GM21515 (cell line): ENCODE measurements around the gene LMAN1L.

Source experiments
- ATAC-seq: cut with Tn5 transposase; IDR thresholded peaks from one replicate; pipeline ENCODE4 v1.9.1; 2021; ENCODE audit not compliant: unreplicated experiment

Gene LMAN1L

GRCh38 chr15:74815121-74815934 is 2.7 kb downstream of the LMAN1L start:
- no peak for ATAC-seq

- no peak for ATAC-seq
Observed at GRCh38 chr15:74815961-74816360, 3.3 kb downstream of the LMAN1L start.

DNA sequence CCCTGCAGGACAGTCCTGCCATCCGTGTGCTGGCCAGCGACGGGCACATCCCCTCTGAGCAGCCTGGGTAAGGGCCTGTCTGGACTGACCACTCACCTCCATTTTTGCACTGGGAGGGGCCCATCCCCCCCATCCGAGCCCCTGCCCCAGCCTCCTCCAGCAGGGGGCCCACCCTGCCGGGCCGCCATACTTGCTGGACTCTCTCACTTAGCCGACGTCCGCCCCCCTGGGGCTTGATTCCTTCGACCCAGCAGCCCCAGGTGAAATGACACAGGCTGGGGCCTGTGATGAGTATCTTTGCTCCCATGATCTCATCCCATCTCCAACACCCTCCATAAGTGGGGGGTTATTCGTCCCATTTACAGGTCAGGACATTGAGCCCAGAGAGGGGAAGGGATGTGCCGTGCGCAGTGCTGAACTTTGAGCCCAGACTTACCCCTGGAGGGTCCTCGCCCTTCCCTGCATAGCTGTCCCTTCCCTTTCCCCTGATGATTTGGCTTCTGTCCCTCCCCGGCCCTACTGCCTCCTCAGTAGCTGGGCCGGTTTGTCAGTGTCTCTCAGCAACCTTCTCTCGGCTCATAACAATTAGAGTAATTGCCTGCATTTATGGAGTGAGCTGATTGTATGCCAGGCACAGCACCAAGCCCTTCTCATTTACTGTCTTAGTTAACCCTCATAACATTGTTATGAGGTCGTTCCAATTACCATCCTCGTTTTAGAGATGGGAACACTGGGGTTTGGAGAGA is 4.2 kb downstream of the LMAN1L start:
- ATAC-seq: no peak

GRCh38 chr15:74817370-74817737 is 4.7 kb downstream of the LMAN1L start:
- no peak for ATAC-seq

GRCh38 chr15:74820056-74820455 is 7.4 kb downstream of the LMAN1L start:
- ATAC-seq: no peak

GRCh38 chr15:74821091-74821789 is 8.6 kb downstream of the LMAN1L start:
- ATAC-seq: peak; percentile 50

DNA sequence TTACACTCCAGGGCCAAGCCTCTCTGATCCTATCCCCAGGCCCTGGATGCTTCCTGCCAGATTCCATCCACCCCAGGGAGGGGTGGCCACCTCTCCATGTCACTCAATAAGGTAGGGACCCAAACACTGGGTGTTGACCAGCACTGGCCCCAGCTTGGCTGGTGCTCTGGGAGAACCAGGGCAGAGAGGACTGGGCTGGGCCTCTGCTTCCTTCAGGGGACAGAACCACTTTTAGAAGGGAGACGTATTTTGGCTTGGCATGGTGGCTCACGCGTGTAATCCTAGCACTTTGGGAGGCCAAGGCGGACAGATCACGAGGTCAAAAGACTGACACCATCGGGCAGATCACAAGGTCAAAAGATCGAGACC is 9.1 kb downstream of the LMAN1L start:
- no peak for ATAC-seq

GRCh38 chr15:74822233-74822632 is 9.6 kb downstream of the LMAN1L start:
- ATAC-seq: no peak

GRCh38 chr15:74823324-74823723 is 10.7 kb downstream of the LMAN1L start:
- ATAC-seq: no peak

DNA sequence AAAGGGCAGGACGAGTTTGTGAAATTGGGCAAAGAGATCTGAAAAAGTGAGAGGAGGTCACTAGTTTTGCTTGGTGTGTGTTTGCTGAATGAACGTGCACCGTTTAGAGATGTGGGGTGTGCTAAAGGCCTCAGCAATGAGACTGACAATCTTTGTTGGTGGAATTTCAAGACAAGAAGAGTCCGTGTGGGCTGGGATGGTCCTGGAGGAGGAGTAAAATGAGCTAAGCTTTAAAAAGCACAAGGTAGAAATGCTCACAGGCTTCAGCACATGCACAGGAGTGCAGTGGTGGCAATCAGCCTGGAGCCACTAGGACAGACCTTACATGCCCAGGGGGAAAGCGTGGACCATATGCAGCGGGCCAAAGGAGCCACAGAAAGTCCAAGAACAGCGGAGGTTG is 12.3 kb downstream of the LMAN1L start:
- ATAC-seq: no peak

- no peak for ATAC-seq
Observed at GRCh38 chr15:74825866-74826265, 13.2 kb downstream of the LMAN1L start.

DNA sequence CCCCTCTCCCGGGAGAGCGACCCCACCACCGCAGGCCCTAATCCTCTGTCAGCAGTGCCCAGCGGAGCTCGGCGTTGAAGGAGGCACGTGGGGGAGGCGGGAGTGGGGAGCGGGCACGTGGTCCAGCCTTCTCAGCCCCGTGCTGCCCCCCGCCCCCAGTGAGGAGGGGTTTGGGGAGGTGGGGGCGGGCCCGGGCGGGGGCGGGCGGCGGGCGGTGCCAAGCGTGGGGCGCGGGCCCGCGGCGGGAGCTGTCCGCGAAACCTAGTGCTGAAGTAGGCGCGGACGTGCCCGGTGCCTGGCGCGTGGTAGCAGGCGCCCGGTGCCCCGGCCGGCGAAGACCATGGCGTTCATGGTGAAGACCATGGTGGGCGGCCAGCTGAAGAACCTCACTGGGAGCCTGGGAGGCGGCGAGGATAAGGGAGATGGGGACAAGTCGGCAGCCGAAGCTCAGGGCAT is 13.8 kb downstream of the LMAN1L start, which contains the start of gene CPLX3:
Gene CPLX3, plus strand, starts transcription at position 264 of the 456 bp plus-strand sequence. Its CDS starts 77 bp downstream, at position 341.
- ATAC-seq: no peak

DNA sequence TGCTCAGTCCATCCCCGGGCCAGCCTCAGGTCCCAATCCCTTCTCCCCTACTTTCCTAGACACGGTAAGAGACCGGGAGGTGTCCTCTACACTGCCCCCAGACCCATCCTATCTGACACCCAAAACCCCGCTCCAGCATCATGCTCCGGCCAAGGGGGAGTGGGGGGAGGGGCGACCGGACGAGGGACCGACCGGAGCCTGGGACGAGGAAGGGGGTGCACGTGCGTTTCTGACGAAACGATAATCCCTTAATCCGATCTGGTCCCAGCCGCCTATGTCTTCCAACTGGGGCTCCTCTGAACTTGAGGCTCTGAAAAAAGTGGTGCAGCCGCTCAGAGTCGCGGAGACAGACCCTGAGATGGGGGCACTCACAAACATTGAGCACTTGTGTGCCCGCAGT is 14.3 kb downstream of the LMAN1L start:
- ATAC-seq: no peak

DNA sequence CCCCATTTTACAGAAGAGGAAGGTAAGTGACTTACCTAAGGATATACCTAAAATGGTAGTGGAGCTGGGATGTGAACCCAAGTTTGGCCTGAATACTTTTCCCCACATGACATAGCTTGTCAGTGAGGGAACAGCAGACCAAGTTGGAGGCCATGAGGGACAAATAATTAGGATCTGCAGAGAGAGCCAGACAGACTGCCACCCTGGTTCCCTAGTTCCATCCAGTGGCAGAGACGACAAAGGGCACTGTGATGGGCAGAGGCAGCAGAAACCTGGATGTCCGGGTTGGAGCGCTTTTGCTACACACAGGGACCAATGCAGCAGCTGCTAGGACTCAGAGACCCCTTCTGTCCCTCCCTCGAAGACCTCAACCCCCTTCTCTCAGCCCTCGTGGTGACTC is 15.0 kb downstream of the LMAN1L start:
- no peak for ATAC-seq

- no peak for ATAC-seq
Observed at GRCh38 chr15:74828835-74829234, 16.2 kb downstream of the LMAN1L start.

DNA sequence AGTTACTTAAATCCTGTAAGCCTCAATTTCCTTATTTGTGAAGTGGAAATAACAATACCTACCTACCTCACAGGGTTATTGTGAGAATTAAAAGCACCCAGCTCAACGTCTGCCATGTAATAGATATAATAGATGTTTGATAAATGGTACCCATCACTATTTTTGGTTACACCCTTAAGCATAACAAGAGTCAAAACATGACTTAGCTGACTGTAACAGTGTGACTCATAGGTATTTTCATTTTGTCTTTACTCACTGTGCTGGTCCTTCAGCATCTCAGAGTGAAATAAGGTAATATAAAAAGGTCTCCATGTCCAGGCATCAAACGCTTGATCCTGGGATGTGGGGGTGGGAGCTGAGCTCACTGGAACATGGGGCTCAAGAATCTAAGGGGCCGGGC is 16.9 kb downstream of the LMAN1L start:
- ATAC-seq: no peak

GRCh38 chr15:74829991-74830390 is 17.4 kb downstream of the LMAN1L start:
- no peak for ATAC-seq

GRCh38 chr15:74830868-74831267 is 18.2 kb downstream of the LMAN1L start:
- ATAC-seq: no peak

DNA sequence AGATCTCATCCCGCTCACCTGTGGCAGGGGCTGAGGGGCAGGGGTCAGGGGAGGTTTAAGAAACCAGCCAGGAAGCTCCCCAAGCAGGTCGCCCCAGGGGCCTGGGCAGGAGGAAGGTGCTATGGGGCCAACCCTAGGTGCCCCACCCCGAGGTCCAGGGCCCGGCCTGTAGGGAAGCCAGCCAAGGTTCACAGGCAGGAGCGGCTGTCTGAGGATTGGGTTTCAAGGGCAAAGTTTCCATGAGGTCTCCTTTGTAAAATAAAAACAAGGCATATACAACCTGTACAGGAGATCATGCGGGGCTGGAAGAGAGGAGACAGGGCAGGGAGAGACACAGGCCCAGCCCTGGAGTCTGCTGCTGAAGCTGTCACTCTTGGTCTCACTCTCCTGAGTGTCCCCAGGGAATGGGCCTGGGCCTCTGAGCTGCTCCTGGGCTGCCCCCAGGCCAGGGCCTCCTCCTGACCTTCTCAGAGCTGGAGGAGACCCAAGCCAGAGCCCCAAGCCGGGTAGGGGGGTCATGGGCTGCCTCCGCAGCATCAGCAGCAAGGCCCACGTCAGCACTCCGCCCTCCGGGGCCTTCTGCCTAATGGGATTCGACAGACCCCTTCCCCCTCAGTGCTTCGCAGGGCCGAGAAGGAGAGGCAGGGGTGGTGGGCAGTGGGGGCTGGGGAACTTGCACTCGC is 19.3 kb downstream of the LMAN1L start:
- ATAC-seq: no peak

GRCh38 chr15:74832826-74833225 is 20.2 kb downstream of the LMAN1L start:
- no peak for ATAC-seq
